Nucleus accumbens (tissue), 56 donors: ENCODE measurements around the gene C1orf21.
"Not testable (repeated sequence)": the region's sequence is repeated elsewhere in the genome, so short reads cannot be mapped to it uniquely, and the experiment has no call there.

ENCODE experiments used
- DNase-seq, 56 donors: peaks; one replicate each; lab custom pipeline; 2025; lab: John Stamatoyannopoulos, UW

The C1orf21 gene

DNA sequence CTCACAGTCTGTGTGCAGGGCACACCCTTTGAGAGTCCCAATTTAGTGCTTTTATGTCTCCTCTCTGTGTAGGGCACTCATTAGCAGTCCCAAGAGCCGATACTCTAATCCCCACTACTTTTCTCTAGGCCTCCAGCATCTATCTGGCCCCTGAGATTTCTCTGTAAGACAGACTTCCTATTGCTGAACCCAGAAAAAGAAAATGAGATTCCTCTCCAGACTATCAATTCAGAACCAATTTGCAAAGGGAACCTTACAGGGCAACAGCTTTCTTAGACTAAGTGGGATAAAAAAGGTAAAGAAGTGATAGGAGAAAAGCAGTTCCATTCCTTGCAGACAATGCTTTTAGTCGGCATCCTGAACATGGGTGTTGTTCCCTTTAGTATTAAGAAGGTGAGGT lies 195.6 kb downstream of the C1orf21 start:
- no peak for DNase-seq

DNA sequence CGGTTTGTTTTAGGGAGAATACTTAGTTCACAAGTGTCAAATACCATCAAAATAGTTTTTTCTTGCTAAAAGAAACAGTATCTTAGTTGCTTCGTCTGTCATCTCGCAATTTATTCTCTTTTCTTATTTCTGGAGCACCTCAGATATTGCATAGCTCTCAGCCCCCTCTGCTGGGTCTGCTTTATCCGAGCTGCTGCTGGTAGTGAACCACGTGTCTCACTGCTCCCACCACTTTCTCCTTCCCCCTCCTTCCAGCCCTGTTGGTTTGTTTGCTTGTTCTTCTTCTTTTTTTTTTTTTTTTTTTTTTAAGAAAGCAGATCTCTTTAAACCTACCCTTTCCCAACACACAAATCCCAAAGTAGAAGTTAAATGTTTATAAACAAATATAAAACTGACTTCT lies 197.0 kb downstream of the C1orf21 start:
- DNase-seq = peak in 1 of 56 donors; percentile 1

DNA sequence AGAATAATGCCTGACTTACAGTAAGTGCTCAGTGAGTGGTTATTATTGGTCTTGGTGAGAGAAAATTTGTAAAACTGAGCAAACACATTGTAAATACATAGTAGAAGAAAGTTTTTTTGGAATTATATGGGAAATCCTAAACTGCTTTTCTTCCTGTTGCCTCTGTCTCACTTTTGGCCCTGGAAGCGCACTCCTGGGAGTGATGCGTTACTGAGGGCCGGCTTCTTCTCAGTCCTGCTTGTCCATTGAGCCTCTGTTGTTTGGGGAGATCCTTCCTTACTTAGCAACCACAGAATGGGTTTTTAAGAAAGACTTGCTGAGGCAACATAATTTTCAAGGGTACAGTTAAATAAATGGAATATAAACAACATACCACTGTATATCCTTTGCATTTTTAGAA lies 201.9 kb downstream of the C1orf21 start:
- DNase-seq = no peak

DNA sequence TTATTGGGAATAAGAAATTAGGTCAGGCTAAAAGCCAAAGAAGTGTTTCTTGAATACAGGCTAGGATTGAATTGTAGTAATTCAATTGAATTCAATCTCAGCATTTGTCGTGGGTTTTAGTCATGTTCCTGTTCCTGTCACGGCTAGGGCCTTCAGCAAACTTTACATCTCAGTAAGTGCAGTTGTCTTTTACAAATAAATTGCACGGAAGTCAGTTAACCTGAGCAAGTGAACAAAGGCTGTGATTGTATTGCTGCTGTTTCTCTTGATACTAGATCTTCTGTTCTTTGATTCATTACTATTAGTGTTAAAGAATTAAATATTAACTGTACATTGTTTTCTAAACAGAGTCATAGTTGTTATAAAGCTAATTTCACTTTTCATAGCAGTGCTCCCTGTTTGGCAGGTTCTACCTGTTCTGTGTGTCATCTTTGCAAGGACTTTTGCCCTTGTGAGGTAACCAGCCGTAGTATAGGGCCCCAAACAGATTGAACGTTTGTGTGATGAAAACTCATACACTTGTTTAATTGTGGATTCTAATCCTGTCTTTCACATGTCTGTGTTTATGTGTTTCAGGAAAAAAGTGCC lies 203.4 kb downstream of the C1orf21 start:
- DNase-seq = no peak

DNA sequence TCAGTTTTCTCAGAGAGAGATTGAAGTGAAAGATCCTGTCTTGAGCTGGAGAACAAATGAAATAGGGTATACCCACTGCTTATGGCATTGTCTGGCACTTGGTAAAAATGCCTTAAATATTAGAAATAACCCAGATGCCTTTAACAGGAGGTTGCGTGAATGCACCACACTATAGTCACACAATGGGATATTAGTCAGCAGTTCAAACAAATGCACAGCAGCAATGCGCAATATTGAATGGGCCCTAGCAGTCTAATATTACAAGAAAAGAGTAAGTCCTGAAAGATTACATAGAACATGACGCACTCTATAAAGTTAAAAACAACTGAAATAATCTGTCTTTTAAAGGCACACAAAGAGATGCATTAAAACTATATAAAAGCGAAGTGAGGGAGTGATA lies 206.8 kb downstream of the C1orf21 start:
- DNase-seq = no peak

DNA sequence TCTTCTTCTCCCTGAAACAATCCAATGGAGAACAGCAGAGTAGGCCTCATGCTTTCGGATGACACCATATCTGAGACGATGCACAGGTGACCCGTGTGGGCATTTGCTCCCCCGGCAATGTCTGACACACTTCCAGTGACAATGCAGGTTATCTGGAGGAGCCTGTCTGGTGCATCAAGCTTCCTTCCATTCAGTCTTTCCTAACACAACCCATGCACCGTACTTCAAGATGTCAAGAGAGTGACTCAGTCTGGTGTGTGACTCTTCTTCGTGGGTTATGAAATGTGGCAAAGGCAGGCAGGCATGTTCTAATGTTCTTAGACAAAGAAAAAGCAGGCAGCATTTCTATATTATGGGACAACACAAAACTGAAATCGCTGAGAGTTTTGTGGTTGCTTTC lies 208.8 kb downstream of the C1orf21 start:
- peak in 7 of 56 donors; percentile 10 to 64 (median 37) for DNase-seq

DNA sequence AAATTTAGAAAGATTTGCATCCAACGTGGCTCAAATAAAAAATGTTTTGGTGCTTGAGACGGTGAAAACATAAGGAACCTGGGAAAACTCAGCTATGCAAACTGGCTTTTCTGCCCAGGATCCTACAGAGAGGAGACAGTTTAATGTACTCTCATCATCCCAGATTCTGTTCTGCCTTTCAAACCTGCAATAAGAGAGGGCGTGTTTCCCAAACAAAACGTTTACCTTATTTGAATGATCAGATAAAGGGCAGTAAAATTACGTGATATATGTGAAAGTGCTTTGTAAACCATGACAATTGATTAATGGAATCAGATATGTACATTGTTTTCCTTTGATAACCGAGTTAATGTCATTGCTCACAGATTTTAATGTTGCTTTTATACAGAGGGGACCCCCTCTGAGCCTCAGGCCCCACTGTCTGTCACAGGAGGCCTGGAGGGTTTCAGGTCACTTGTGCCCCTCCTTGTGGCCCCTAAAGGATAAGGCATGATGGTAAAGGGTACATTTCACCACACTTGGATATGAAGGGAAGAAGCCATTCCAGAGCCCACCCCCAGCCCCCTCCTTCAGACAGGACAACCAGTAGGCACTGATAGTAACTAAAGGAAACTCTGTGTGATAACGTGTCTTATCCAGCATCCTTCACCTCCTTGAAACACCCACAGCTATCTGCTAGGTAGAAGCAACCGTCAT lies 210.3 kb downstream of the C1orf21 start:
- DNase-seq = no peak

DNA sequence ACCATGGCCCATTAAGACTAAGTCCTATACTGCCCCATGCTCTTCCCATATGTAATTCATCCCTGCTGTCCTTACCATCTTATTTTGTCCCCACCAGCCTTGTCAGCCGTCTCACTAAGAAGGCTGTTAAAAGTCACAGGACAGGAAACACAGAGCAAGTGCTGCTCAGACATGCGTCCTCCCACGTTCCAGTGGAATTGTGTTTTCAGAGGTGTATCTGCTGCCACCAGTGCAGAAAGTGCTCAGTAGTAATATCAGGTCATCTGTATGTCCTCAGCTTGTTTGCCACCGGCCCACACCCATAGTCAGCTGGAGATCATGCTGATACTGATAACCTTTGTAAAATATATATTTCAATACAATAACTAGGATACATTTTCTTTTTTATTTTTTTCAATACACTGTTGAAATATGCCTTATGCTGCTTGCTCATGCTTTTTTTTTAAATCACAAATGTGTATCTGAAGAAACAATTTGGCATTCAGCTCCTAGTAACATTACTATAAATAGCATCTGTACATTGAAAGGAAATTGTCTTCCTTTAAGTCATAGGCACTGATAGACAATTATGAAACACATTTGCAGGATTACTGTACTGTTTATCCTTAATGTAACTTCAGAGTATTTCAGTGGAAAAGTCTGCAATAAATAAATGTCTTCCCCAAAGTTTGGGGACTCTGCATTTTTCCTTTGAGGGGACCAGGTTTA lies 211.0 kb downstream of the C1orf21 start:
- no peak for DNase-seq

DNA sequence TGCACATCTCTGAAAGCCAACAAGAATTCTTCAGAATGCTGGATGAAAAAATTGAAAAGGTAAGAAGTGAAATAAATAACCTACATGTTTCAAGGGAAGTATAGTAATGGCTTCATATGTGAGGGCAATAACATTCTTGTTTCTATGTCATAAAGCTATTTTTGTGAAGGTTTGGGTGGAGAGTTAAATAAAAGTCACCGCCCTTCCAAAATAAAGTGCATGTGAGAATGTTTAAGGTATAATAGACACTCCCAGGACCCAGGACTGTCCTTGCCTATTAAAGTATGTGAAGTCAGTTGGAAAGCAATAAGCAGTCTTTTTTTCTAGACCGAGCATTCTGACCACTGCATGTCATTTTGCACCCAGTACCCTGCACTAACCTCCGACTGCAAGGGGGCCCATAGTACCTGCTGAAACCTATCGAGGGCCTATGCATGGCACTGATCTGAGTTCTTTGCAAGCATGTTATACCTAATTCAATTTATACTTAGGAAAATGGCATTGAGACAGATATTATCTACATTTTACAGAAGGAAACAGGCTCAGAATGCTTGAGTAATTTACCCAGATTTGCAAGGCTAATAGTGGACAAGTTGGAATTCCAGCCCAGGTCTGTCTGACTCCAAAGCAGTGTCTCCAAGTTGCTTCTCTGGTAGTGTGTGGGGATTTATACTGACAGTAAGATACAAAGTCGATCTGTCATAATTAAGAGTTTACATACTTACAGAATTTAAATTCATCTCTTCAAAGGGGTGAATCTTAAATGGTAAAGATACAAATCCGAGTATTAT lies 211.8 kb downstream of the C1orf21 start:
- DNase-seq = no peak

DNA sequence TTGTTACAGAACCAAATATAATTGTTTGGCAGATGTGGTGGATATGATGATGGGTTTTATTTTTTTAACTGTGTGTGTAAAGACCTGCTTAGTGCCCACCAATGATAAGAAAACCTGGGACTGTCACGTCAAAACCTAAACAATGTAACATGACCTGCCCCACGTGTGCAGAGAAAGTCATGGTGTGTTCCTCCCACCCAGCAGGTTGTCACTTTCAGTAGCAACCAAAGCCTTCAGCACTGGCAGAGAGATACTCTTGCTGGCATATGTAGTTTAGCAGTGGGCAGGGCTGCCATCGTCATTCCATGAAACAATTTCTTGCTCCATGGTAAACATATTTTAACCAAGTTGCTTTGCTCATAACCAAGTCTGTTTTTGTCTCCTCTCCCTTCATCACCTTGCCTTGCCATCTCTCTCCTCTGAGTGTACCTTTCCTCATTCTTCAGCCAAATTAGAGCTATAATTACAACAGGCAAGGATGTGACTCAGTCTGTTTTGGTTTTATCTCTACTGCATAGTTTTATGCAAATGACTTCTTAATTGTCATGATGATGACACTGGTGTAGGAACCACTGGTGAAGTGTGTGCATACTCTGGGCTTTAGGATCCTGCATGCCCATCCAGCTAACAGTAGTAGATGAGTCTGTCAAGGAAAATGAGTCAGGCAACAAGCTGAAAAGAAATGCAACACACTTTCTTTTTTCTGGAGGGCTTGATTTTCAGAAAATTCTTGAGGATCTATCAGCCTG lies 217.5 kb downstream of the C1orf21 start:
- no peak for DNase-seq

DNA sequence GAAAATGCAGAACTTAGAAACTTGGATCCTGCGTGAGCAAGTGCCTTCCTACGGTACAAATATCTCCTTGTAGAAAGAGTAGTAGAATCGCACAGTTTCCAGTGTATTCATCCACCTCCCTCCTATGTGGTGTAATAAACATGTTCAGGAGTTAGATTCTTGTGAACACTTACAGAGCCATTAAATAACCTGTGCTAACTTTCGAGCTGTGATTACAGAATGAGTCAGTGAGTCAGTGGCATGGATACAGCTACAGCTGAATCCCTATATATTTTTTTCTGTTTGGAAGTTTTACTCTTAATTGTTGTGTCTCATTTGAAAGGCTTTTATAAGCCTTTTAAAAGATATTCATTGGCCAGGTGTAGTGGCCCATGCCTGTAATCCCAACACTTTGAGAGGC lies 219.1 kb downstream of the C1orf21 start:
- no peak for DNase-seq

DNA sequence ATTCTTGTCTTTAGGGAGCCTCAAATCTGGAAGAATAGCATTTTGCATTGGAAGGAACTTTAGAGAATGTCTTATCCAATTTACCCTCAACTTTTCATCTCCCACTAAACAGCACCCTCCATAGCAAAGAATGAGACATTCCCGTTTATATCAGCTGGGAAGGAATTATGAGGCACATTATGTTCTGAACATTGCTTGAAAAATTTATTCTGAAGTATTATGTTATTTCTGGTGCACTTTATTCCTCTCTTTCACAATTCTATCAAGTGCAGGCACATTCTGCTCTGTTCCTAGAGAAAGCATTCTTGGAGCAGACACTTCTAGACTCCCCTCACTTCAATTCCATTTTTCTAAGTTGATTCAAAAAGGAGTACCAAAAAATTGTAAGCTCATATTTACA lies 220.0 kb downstream of the C1orf21 start:
- no peak for DNase-seq

DNA sequence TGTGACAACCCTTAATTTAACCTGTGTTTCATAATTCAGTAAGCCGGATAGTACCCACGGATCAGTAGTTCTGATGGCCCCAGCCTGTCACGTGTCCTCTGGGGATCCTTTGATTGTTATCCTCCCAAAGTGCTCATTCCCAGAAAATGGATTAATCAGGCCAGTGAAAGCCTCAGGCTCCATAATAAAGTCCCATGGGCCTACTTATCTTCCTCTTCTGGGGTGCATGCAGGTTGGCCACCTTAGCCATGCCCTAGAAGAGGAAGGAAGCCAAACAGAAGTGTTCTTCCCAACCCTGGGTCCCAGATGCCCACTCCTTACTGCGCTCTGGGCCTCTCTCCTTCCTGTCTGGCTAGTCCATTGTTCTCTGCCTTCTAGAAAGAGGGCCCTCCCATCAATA lies 221.8 kb downstream of the C1orf21 start:
- DNase-seq = no peak

DNA sequence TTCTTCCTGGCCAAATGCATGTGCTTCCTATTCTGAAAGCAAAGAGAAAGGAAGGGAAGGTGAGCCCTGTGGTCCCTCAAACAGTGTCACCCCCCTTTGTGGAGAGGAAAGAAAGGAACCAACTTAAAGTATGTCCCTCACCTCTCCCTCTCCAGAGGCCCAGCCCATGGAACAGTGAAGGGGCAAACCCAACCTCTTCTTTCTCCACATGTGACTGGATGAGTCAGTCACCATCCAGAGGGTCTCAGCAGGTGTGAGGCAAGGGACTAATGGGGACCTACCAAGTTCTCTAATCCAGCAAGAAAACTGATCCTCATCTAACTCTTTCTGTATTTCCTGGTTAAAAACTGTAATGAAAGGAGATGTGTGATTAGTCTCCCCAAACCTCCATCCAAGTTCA lies 222.2 kb downstream of the C1orf21 start:
- DNase-seq = no peak

DNA sequence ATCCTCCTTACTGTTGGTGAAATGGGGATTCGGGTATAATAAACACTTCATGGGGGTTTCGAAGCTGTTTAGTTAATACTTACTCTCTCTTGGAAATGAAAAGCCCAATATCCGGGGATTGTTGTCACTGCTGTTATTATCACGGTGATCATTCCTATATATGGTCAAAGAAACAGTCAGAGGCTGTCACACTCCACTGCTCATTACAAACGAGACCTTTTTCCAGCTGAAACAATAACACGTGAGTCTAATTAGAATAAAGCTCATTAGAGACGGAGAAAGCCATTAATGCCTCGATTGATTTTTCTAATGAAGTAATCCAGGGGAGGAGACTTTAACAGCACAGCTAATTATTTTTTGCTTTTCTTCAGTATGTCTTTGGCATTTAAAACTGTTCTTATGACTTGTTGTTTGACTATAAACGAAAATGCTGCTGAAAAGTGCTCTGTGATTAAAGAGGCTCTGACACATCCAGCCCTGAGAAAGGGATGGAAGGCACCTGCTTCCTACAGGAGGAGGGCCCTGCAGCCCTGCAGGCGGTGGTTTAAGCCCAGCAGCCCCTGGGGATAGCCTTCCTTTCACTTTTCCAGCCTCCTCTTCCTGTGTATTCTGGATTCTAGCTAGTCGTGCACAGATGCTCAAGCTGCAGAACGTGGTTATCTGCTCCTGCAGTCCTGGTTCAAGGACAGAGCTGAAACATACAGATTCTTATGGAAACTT lies 224.2 kb downstream of the C1orf21 start:
- no peak for DNase-seq

DNA sequence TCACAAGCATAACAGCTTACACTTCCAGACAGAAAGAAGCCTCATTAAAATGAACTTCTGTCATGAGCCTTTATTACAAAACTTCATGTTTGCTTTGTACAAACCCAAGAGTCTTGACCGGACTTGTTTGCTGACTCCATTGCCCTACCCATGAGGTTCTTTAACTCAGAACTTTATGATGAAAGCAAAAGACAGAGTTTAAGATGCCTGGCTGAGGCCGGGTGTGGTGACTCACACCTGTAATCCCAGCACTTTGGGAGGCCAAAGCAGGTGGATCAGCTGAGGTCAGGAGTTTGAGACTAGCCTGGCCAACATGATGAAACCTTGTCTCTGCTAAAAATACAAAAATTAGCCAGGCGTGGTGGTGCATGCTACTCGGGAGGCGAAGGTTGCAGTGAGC lies 225.4 kb downstream of the C1orf21 start:
- DNase-seq = not testable (repeated sequence)

DNA sequence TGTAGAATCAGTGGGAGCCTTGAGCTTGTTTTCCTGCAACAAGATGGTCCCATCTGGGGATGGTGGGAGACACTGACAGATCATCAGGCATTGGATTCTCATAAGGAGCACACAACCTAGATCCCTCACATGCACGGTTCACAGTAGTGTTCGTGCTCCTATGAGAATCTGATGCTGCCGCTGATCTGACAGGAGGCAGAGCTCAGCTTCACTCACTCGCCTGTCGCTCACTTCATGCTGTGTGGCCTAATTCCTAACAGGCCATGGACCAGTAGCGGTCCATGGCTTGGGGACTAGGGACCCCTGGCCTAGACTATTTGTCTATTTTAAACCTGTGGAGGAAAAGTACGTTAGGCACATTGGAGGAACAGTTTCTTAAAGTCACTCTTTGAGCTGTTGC lies 227.8 kb downstream of the C1orf21 start:
- no peak for DNase-seq

DNA sequence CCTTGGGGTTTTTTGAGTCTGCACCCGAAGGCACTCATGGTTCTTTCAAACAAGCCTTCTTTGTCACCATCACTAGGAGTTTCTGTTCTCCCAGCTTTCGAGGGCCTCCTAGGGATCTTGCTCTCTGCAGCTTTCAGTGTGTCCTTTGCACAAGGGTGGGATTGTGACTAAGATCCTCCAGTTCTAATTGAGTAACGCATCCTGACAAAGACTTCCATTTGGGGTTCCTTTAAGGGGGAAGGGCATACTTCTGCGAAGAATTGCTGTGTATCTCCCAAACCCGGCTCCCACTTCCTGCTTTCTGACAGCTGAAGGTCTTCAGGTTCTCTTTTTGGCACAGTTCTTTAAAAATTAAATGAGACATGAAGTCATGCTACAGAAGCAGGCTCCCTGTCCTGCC lies 228.5 kb downstream of the C1orf21 start:
- no peak for DNase-seq

DNA sequence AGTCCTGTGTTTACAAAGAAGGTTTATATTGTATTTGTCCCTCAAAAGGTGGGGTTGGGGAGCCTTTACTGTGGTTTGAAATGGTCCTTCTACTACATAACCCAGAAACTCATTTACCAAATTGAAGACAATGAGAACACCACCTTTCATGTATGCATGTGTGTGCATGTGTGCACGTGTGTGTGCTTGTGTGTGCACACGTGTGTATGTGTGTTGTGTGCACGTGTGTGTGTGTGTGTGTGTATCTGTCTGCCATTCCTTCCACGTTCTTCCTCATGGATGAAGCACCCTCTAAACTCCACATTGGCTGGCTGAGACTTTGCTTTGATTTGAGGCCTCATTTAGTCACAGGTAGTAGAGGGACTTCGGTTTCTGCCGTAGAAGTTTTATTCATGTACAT lies 229.7 kb downstream of the C1orf21 start:
- no peak for DNase-seq
